GM18951 (cell line): ENCODE data around the gene PUM1.
"Not testable (repeated sequence)": the region's sequence is repeated elsewhere in the genome, so short reads cannot be mapped to it uniquely, and the experiment has no call there.

Experiments
- POLR2A ChIP-seq: IDR thresholded peaks from 4 replicates; pipeline ENCODE4 v1.6.1; 2011; ENCODE audit warnings: mild to moderate bottlenecking; ENCODE audit not compliant: insufficient read length, insufficient read depth; ENCODE audit errors: extremely low read depth
- in situ Hi-C: fragments of 300-500 bp; cut with MboI; formaldehyde crosslinking; loops from one replicate; pipeline ENCODE4 v1.12.0; 2022; ENCODE audit warnings: low sequenced_read_pairs, mixed read lengths, inconsistent platforms; ENCODE audit not compliant: unreplicated experiment

The PUM1 gene

DNA sequence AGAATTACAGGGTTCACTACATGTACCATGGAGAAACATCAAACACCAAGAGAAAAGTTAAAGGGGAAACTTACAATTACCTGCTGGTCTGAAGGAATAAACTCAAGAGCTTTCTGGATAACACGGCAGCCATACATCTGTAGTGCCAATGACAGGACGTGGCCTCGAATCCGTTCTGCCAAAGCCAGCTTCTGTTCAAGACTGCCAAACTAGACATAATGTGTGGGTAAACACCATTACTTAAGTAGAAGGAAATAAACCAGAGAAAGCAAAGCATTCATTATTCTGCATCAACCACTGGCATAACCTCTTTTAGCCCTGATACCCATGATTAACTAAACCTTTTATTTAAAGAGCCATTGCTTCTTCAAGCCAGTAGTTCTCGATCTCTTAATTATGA is 115.5 kb downstream of the PUM1 start:
- in situ Hi-C loops = no loop called here
- TF ChIP-seq POLR2A = no peak

- in situ Hi-C loops = not testable (repeated sequence)
Measured at GRCh38 chr1:30949487-30949838, 116.1 kb downstream of the PUM1 start.

DNA sequence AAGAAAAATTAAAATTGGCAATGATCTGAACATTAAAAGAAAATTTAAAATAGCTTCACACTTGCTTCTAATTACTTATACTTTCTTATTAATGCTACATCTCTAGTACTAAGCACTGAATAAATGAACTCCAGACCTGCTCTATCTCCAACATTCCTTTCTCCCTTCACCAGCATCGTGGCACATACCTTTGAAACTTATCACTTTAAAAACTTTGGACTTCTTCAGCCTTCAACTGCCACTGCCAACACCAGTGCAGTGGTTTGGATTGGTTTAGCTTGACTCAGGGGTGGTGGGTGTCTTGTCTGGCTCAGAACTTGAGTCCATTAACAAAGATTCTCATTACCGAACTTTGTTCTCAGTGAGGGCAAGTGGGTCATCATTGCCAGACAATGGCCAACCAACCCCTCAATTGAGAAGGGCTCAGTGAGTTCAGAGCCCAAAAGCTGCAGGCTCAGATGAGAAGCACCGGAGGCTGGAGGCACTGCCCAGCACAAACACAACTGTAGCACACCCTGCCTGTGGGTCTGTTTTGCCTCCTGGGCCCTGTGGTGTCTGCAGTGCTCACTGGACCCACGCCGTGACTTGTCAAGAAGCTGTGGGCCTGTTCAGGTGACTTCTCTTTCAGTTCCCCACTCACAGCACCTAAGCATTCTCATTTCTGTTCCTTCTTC is 116.6 kb downstream of the PUM1 start:
- in situ Hi-C loops = not testable (repeated sequence)

DNA sequence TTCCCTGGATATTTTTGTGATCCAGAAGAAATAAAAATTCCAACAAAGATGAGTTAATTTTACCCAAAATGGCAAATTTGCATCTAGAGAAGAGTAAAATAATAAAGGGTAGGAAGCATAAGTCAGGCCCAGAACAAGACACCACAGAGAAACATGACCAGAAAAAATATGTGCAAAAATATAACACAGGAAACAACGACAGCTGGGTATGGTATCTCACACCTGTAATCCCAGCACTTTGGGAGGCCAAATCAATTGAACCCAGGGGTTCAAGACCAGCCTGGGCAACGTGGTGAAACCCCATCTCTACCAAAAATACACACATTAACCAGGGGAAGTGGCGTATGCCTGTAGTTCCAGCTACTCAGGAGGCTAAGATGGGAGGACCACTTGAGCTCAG is 117.2 kb downstream of the PUM1 start:
- TF ChIP-seq POLR2A = no peak

GRCh38 chr1:30947212-30947611 is 118.3 kb downstream of the PUM1 start:
- in situ Hi-C loops = no loop called here
- TF ChIP-seq POLR2A = no peak

More for the DNA sequence above, 117.2 kb downstream of the PUM1 start:
- in situ Hi-C loops = no loop called here

GRCh38 chr1:30942326-30942963 is 123.1 kb downstream of the PUM1 start:
- in situ Hi-C loops = no loop called here

GRCh38 chr1:30940541-30940940 is 125.0 kb downstream of the PUM1 start:
- TF ChIP-seq POLR2A = no peak
- in situ Hi-C loops = no loop called here

More at GRCh38 chr1:30942326-30942963, 123.1 kb downstream of the PUM1 start:
- TF ChIP-seq POLR2A = no peak

GRCh38 chr1:30936541-30937171 is 128.9 kb downstream of the PUM1 start:
- in situ Hi-C loops = no loop called here

DNA sequence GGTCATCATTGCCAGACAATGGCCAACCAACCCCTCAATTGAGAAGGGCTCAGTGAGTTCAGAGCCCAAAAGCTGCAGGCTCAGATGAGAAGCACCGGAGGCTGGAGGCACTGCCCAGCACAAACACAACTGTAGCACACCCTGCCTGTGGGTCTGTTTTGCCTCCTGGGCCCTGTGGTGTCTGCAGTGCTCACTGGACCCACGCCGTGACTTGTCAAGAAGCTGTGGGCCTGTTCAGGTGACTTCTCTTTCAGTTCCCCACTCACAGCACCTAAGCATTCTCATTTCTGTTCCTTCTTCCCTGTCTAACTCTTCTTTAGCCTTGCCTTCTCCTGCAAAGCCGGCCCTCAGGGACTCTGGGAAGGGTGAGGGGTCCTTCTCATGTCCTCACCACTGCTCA is 129.8 kb downstream of the PUM1 start:
- in situ Hi-C loops = not testable (repeated sequence)

More at GRCh38 chr1:30936541-30937171, 128.9 kb downstream of the PUM1 start:
- no peak for TF ChIP-seq POLR2A

GRCh38 chr1:30934613-30935012 is 130.9 kb downstream of the PUM1 start:
- in situ Hi-C loops = no loop called here
- no peak for TF ChIP-seq POLR2A

- in situ Hi-C loops = no loop called here
Measured at GRCh38 chr1:30933874-30934252, 131.7 kb downstream of the PUM1 start.

GRCh38 chr1:30930631-30931173 is 134.8 kb downstream of the PUM1 start:
- in situ Hi-C loops = no loop called here
- no peak for TF ChIP-seq POLR2A

More at GRCh38 chr1:30933874-30934252, 131.7 kb downstream of the PUM1 start:
- TF ChIP-seq POLR2A = no peak

- in situ Hi-C loops = no loop called here
Measured at GRCh38 chr1:30929944-30930525, 135.5 kb downstream of the PUM1 start.

More at GRCh38 chr1:30929944-30930525, 135.5 kb downstream of the PUM1 start:
- no peak for TF ChIP-seq POLR2A
